Parathyroid adenoma (tissue), 2 donors: ENCODE data around the gene CACNG3.
"Not testable (repeated sequence)": the region's sequence is repeated elsewhere in the genome, so short reads cannot be mapped to it uniquely, and the experiment has no call there.

Source experiments
- H2AFZ ChIP-seq: fragments of 300-600 bp; sonication (generic); one replicate; pipeline ENCODE4 v1.7.0; 2017; ENCODE audit warnings: antibody characterized with exemption, mild to moderate bottlenecking
- H3K27ac ChIP-seq: fragments of 300-600 bp; sonication (generic); one replicate; pipeline ENCODE4 v1.7.0; 2017
- H3K27me3 ChIP-seq: fragments of 300-600 bp; sonication (generic); one replicate; pipeline ENCODE4 v1.7.0; 2017; ENCODE audit warnings: low read length; ENCODE audit not compliant: control insufficient read depth, insufficient read depth
- H3K36me3 ChIP-seq: fragments of 300-600 bp; sonication (generic); one replicate; pipeline ENCODE4 v1.7.0; 2017; ENCODE audit warnings: low read length; ENCODE audit not compliant: control insufficient read depth, insufficient read depth
- H3K4me1 ChIP-seq: fragments of 300-600 bp; sonication (generic); one replicate; pipeline ENCODE4 v1.7.0; 2017; ENCODE audit warnings: control low read depth
- H3K4me2 ChIP-seq: fragments of 300-600 bp; sonication (generic); one replicate; pipeline ENCODE4 v1.7.0; 2017; ENCODE audit warnings: low read length
- H3K4me3 ChIP-seq: fragments of 300-600 bp; sonication (generic); one replicate; pipeline ENCODE4 v1.7.0; 2017; ENCODE audit warnings: low read depth, low read length
- H3K79me2 ChIP-seq: fragments of 300-600 bp; sonication (generic); one replicate; pipeline ENCODE4 v1.7.0; 2017; ENCODE audit warnings: control low read depth
- H3K9ac ChIP-seq: fragments of 300-600 bp; sonication (generic); one replicate; pipeline ENCODE4 v1.7.0; 2017; ENCODE audit warnings: mild to moderate bottlenecking
- H3K9me3 ChIP-seq: fragments of 300-600 bp; sonication (generic); one replicate; pipeline ENCODE4 v1.7.0; 2017; ENCODE audit warnings: low read length; ENCODE audit not compliant: control insufficient read depth
- TF ChIP-seq, protein P1 (sequence below): fragments of 300-600 bp; sonication (generic); IDR thresholded peaks from one replicate; pipeline ENCODE4 v1.7.0; 2017; ENCODE audit warnings: antibody characterized with exemption, mild to moderate bottlenecking
- donor health status: primary hyperparathyroidism.

Gene CACNG3

DNA sequence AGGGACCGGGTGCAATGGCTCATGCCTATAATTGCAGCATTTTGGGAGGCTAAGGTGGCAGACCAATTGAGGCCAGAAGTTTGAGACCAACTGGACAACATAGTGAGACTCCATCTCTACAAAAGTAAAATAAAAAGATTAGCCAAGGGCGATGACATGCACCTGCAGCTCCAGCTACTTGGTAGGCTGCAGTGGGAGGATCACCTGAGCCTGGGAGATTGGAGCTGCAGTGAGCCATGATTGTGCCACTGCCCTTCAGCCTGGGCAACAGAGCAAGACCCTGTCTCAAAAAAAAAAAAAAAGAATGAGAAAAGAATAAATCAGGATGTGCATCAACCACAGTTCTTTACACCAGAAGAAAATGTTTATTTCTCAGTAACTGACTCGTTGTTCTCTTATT lies 76.0 kb downstream of the CACNG3 start:
- Histone ChIP-seq H3K4me1 (no peaks in the 10 kb centered on the region), H3K4me3 (no peak overlapping the region), H3K4me2 (no peak overlapping the region), H3K27ac (no peak overlapping the region), H3K9me3 (no peaks in the 10 kb centered on the region), H3K27me3 (no peaks in the 10 kb centered on the region), H3K79me2 (no peaks in the 10 kb centered on the region), H3K9ac (no peak overlapping the region), H2AFZ (no peak overlapping the region), H3K36me3 (no peaks in the 10 kb centered on the region)
- TF ChIP-seq, protein P1, sequence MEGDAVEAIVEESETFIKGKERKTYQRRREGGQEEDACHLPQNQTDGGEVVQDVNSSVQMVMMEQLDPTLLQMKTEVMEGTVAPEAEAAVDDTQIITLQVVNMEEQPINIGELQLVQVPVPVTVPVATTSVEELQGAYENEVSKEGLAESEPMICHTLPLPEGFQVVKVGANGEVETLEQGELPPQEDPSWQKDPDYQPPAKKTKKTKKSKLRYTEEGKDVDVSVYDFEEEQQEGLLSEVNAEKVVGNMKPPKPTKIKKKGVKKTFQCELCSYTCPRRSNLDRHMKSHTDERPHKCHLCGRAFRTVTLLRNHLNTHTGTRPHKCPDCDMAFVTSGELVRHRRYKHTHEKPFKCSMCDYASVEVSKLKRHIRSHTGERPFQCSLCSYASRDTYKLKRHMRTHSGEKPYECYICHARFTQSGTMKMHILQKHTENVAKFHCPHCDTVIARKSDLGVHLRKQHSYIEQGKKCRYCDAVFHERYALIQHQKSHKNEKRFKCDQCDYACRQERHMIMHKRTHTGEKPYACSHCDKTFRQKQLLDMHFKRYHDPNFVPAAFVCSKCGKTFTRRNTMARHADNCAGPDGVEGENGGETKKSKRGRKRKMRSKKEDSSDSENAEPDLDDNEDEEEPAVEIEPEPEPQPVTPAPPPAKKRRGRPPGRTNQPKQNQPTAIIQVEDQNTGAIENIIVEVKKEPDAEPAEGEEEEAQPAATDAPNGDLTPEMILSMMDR: no peak

DNA sequence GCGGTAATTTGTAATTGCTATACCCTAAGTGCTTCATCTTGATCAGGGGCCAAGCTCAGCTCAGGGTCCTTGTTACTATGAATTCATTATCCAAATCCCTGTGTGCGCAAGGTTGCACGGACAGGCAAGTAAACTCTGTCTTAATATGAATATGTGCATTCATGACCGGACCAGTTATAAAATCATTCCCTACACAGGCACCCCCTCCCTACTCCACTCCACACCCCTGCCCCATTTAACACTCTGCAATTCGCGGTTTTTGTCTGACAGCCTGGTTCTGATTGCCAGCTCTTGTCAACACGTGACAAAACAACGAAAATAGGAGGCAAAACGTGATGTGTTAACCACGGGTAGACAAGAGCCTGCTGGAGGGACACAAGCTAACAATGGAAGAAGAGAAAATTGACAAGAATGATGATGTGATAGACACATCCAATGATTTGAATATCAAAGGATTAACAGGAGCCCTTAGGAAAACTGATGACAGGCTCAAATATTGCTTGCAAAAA lies 76.5 kb downstream of the CACNG3 start:
- Histone ChIP-seq H3K36me3 (no peaks in the 10 kb centered on the region), H3K9ac (no peak overlapping the region), H3K4me3 (no peak overlapping the region), H3K4me2 (no peak overlapping the region), H3K79me2 (no peaks in the 10 kb centered on the region), H2AFZ (no peak overlapping the region), H3K9me3 (no peaks in the 10 kb centered on the region), H3K27ac (no peak overlapping the region), H3K27me3 (no peaks in the 10 kb centered on the region), H3K4me1 (no peaks in the 10 kb centered on the region)
- TF ChIP-seq, protein P1: no peak

DNA sequence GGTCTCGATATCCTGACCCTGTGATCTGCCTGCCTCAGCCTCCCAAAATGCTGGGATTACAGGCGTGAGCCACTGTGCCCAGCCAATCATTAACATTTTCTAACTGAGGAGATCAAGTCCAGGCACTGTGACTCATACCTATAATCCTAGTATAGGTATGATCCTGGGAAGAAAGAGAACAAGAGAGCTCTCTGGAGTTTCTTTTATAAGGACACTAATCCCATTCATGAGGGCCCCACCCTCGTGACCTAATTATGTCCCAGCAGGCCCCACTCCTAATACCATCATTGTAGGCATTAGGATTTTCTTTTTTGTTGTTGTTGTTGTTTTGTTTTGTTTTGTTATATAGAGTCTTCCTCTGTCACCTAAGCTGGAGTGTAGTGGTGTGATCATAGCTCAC lies 80.4 kb downstream of the CACNG3 start:
- H3K9ac ChIP-seq: no peak overlapping the region
- H3K27me3 ChIP-seq: no peaks in the 10 kb centered on the region
- no peaks in the 10 kb centered on the region for H3K36me3 ChIP-seq
- TF ChIP-seq, protein P1: no peak
- H3K9me3 ChIP-seq: no peaks in the 10 kb centered on the region
- H3K27ac ChIP-seq: no peak overlapping the region
- no peak overlapping the region for H3K4me2 ChIP-seq
- no peaks in the 10 kb centered on the region for H3K4me1 ChIP-seq
- no peak overlapping the region for H3K4me3 ChIP-seq
- H3K79me2 ChIP-seq: no peaks in the 10 kb centered on the region
- no peak overlapping the region for H2AFZ ChIP-seq

DNA sequence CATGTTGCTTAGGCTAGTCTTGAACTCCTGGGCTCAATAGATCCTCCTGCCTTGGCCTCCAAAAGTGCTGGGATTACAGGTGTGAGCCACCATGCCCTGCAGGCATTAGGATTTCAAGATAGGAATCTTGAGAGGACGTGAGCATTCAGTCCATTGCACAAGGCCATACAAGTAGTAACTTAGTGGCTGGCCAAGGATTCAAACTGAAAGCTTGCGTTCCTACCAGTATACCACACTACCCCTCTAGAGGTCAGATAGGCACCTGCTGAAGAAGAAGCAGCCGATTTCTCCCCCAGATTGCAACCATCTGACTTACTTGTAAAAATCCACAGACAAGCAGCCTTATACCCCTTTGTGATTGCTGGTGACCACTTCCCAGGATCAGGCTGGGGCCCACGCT lies 80.9 kb downstream of the CACNG3 start:
- Histone ChIP-seq H3K27ac (no peak overlapping the region), H3K79me2 (no peaks in the 10 kb centered on the region), H3K36me3 (no peaks in the 10 kb centered on the region), H3K27me3 (no peaks in the 10 kb centered on the region), H3K9me3 (no peaks in the 10 kb centered on the region), H2AFZ (no peak overlapping the region), H3K4me1 (no peaks in the 10 kb centered on the region), H3K4me2 (no peak overlapping the region), H3K4me3 (no peak overlapping the region), H3K9ac (no peak overlapping the region)
- TF ChIP-seq, protein P1: no peak

DNA sequence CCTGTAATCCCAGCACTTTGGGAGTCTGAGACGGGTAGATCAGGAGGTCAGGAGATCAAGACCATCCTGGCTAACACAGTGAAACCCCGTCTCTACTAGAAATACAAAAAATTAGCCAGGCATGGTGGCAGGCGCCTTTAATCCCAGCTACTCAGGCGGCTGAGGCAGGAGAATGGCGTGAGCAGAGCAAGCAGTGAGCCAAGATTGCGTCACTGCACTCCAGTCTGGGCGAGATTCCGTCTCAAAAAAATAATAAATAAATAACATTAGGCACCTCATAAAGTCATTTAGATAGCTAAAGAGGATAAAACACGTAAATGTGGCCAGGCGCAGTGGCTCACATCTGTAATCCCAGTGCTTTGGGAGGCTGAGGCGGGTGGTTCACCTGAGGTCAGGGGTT lies 87.7 kb downstream of the CACNG3 start:
- not testable (repeated sequence) for H3K9ac ChIP-seq, H2AFZ ChIP-seq, H3K4me2 ChIP-seq, H3K79me2 ChIP-seq, H3K4me1 ChIP-seq, H3K27me3 ChIP-seq, H3K36me3 ChIP-seq, H3K27ac ChIP-seq, H3K9me3 ChIP-seq, H3K4me3 ChIP-seq
